GM21717 (cell line): ENCODE data around the gene SKAP1.
"Not testable (repeated sequence)": the region's sequence is repeated elsewhere in the genome, so short reads cannot be mapped to it uniquely, and the experiment has no call there.

Experiments
- ATAC-seq: cut with Tn5 transposase; IDR thresholded peaks from one replicate; pipeline ENCODE4 v1.9.1; 2021; ENCODE audit warnings: mild to moderate bottlenecking, moderate library complexity; ENCODE audit not compliant: unreplicated experiment

The SKAP1 gene

DNA sequence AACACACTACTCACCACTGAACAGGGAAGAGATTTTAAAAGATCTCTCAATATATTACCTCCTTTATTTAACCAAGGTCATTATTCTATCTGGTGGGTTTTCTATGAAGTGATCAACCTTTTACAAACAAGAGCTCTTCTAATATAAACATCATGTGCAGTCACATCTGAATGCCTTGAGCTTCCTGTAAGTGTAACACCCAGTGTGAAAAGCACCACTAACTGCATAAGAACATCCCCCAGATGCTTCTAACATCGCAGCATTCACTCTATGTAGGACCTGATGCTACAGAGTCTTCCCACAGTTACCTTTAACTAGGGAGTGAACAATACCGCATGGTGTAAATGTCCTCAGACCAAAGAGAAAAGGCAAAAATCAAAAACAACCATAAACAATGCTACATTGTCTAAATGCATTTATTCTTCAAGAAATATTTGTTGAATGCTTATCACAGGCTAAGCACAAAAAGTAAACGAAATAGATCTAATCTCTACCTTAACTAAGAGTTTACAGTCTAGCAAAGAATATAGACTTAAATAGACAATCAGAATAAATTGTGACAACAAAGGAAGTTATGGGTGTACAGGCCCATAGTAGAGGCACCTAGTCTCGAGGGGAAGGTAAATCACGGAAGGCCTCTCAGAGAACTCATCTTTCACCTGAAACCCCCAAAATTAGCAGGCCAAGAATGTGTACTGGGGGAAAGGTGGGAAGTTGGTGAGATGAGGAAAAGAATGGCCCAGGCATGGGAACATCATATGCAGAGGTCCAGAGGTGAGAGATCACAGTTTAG, 16.2 kb downstream of the SKAP1 start:
- ATAC-seq = no peak

DNA sequence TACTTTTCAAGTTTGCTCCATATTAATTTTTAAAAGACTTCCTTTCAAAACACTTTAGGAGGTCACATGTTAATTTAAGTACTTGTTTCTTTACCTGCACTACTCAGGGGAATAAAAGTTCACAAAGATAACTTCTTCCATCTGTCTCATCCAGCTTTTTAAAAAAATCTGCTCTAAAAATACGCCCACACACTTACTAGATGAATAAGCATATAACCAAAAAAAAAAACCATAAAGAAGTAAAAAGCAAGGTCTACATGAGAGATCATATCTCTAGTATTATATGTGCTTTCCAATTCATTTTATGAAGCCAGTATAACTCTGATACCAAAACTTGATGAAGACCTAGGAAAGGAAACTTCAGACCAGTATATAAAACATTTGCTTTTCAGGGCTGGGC, 17.2 kb downstream of the SKAP1 start:
- ATAC-seq = no peak

DNA sequence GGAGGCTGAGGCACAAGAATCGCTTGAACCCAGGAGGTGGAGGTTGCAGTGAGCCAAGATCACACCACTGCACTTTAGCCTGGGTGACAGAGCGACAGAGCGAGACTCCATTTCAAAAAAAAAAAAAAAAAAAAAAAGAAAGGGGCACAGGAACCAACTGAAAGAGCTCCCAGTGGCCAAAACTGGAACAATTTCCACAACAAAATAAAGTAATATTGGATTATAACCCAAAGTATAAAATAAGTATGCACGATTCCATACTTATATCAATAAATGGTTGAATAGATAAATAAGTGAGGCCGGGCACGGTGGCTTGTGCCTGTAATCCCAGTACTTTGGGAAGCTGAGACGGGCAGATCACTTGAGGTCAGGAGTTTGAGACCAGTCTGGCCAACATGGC, 19.2 kb downstream of the SKAP1 start:
- ATAC-seq = not testable (repeated sequence)

- ATAC-seq = no peak
These were observed 20.4 kb downstream of the SKAP1 start for GRCh38 chr17:48409607-48410006.

DNA sequence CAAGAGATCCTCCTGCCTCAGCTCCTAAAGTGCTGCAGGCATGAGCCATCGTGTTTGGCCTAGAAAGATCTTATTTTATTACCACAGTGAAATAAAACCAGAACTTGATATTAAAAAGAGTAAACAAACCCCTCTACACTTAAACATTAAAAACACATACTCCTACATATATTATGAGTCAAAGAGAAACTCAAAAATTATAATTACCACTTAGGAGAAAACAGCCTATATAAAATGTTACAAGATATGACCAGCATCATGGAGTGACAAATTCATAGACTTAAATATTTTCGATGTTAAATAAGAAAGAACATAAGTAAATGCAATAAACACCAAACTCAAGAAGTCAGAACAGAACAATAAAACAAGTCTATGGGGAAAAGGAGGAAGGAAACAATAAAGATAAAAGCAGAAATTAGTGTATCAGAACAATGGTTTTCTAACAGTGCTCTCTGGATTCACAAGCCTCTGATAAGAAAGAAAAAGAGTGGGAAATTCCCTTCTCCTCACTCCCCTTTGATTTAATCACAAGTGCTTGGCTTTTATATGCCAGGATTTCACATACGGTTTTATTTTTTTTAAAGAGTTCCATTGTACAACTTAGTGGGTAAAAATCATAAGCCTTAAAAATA, 23.0 kb downstream of the SKAP1 start:
- no peak for ATAC-seq

DNA sequence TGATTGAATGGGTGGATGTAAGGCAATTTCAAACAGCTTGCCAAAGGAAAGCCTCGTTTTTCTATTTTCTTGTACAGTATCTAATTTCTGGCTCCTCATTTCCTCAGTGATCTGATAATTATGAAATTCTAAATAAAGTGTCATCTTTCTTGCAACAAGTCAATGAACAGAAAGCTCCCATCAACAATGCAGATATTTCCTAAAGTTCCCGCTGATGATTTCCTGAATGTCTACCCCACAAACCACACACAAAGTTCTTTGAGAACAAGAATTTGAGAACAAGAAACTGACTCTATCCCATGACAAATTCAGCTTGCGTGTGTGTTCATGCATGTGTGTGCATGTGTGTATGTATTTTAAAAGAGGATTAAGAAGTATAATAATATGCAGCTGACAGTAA, 35.2 kb downstream of the SKAP1 start:
- ATAC-seq = no peak

DNA sequence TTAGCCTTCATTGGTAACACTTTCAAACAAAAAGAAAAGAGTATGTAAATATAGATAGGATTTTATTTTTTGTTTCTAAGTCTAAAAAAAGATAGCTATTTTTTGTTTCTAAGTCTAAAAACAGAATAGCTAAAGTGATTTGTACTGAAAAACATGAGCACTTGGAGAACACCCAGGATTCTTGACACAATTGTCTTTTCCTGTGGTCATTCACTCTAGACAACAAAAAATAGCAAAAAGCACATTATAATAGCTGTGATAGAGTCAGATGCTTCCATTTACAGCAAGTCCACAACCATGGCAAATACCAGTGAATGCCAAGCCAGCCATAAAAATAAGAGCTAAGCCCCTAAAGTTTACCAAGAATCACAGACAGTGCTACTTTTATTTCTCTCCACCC, 36.7 kb downstream of the SKAP1 start:
- ATAC-seq = no peak

GRCh38 chr17:48392857-48393256, 37.2 kb downstream of the SKAP1 start:
- ATAC-seq = no peak

DNA sequence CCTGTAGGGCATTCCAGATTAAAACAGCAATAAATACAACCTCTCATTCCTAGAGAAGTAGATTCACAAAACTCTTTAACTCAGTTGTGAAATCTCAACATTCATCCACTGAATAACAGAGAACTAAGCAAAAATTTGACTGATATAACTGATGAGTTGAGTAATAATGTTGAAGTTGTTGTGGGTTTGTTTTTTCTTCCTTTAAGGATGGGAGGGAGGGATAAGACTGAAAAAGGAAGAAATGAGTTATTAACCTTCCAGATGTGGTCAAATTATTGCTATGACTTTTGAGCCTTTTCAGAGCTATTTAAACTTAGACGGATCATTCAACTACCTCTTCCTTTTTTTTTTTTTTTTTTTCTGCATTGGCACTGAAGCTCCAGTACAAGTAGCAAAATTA, 38.6 kb downstream of the SKAP1 start:
- ATAC-seq = no peak

DNA sequence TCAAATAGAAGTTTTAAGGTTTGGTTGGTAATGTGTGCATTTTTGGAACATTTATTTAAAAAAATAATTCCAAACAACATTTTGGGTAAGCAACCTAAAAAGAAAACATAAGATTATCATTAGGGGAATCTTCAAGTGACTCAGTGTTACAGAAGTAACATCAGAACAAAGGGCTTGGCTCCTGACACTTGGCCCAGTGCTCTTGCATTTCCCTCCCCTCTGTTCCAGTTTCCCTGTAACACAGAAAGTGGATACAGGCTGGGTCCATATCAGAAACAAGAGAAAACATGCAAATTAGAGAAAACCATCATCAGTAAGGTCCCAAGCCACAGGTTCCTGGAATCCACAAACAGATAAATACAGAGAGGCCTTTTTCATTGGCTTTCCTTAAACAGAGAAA, 40.1 kb downstream of the SKAP1 start:
- no peak for ATAC-seq

DNA sequence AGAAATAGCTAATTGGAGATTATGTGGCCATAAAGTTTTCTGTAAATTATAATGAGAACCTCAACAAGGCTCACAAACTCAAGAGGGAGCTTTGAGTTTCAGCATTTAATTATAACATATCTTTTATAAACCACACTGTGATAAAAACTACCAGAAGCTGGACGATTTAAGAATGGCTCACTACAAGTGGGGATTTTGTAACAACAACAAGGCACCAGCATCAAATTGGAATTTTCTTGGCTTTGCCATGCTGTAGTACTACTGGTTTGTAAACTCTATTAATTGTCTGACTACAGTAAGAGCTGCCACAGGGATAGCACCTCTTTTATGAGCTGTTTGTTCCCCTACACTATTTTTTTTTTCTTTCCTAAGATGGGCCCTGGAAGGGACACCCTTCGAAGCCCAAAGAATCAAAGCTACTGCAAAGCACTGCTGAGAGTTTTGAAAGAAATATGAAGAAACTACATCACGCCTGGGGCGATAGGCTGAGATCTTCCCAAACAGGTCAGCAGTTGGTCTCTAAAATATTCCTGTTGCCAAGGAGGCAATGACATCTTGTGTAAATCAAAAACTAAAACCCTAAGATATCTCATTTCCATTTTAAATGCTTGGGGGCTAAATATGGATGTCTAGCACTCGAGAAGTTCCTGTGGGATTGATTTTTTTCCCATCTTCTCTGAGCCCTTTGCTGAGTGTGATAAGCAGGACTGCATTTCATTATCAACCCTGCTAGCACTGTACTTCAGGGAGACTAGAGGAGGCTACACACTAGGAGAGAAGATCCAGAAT, 40.9 kb downstream of the SKAP1 start:
- no peak for ATAC-seq

DNA sequence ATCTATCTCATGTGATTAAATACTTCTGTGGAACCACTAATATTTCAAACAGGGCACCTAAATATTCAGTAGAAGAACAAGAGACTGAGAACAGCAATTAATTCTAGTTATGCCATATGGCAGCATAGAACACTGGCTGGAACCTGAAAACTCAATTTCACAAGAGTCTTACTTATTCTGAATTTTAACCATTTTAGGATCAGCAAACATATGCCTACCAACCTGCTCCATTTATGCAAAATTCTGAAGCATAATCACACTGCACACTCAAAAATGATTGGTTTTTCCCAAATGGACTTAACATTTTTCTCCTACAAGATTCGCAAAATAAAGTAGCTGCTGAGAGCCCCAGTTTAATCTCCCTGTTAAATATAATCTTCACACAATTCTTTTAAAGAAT, 43.2 kb downstream of the SKAP1 start:
- no peak for ATAC-seq

DNA sequence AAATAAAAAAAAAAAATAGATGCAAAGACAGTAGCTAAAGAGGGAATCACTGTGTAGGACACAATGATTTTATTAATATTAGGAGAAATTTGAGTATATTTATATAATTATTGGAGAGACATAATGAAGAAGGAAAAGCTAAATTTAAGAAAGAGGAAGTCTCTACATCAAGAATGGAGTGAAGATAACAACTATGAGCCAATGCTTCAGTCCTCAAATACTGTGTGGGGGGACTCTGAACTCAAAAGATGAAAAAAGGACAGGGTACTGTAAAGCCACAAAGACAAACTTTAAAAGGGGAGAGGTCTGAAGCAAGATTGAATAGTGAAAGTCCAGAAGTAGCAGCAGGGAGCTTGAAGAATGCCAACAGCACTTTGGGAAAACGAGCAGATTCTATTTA, 44.7 kb downstream of the SKAP1 start:
- no peak for ATAC-seq

DNA sequence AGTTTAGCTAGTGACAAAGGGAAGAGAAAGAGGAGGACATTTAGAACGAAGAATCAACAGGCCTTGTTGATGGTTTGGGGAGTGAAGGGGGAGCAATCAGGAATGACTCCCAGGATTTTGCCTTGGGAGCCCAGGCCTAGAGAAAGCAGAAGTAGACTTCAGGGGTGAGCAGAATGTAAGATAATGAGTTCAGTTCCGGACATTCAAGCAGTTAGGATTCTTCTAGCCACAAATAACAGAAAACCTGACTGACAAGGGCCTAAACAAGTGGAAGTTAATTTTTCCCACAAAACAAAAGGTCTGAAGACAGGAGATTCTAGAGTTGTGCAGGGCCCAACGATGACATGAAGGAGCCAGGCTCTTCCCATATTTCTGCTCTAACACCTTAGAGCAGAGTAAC, 45.9 kb downstream of the SKAP1 start:
- ATAC-seq = no peak

GRCh38 chr17:48382989-48383388, 47.0 kb downstream of the SKAP1 start:
- ATAC-seq = no peak

DNA sequence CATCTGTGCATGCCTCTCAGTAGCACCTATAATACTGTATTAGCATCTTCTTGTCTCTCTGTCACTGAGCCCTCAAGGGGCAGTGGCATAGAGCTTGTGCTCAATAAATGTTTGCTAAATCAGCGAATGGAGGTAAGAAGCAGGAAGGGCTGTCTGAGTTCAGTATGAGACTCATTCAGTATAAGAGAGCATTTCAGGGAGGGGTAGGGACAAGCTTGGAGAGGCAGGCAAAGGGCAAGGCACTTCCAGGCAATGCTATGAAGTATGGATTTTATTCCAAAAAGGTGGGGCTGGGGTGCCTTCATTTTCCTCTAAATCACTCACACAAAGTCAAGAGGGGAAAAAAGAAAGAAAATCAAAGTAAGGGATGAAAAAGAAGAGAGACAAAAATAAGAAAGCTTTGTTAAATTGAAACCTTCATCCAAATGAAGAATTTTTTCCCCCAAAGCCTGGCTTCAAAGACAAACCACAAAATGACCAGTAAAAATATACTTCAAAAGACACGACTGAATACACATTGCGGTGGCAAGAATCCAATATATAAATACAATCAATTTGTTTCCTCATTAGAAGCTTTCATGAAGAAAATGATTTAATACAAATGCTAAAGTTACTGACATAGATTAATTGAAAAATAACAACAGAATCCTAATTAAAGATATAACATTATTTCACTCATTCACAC, 51.2 kb downstream of the SKAP1 start:
- ATAC-seq = no peak

DNA sequence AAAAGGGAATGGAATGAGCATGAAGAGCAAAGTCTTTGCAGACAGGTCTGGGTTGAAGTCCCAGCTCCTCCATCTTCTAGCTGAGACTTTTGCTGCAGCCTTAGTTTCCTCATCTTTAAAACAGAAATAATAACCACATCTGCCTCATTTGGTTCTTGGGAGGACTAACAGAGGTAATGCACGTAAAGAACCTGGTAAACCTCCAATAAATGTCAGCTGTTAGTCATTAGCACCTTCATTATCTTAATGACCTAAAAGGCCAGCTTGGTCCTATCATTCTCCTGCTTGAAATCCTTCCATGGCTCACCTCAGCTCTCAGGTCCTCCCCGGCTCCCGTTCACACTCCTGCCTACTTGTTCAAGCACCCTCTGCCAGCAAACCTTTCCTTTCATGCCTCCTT, 51.8 kb downstream of the SKAP1 start:
- no peak for ATAC-seq

GRCh38 chr17:48376682-48377325, 53.2 kb downstream of the SKAP1 start:
- no peak for ATAC-seq

DNA sequence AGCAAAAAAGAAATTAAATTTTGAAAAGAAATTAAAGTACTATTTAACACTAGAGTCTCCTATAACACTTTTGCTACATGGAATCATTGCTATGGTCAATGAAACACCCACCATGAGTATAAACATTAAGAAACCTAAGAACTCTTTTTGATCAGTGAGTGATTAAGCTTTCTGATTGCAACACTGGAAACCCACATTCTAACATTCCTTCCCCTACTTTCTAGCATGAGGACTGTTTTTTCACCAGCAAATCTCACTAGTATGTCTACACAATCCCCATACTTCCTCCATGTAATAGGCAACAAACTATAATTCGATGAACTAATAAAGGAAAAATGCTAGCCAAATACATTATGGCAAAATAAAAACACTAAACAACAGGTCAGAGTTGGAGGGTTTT, 54.7 kb downstream of the SKAP1 start:
- no peak for ATAC-seq

GRCh38 chr17:48374650-48375230, 55.3 kb downstream of the SKAP1 start:
- ATAC-seq = no peak

DNA sequence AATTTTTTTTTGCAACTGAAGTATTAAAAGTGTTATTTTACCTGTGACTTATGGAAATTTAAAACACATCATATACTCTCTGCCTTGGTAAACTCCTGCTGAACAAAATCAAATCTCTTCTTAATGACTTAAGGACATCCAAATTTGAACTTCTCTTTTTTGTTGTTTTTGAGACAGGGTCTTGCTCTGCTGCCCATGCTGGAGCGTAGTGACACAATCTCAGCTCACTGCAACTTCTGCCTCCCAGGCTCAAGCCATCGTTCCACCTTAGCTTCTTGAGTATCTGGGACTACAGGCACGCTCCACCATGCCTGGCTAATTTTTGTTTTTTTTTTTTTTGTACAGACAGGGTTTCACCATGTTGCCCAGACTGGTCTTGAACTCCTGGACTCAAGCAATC, 56.1 kb downstream of the SKAP1 start:
- no peak for ATAC-seq
